Adipocyte (in vitro differentiated cells): ENCODE results near the gene ATP13A4.

Experiments
- DNase-seq: peaks from one replicate; pipeline ENCODE4 v3.0.0-alpha.2; 2015; ENCODE audit warnings: low read depth
- H3K27me3 ChIP-seq: replicated peaks from 2 replicates; pipeline ENCODE4 v1.7.0; 2013; ENCODE audit warnings: mild to moderate bottlenecking, low read length, moderate library complexity; ENCODE audit not compliant: control insufficient read depth, insufficient read depth
- H3K36me3 ChIP-seq: 2 replicates; pipeline ENCODE4 v1.7.0; 2013; ENCODE audit warnings: low read length, mild to moderate bottlenecking, moderate library complexity; ENCODE audit not compliant: control insufficient read depth, insufficient read depth, severe bottlenecking
- H3K4me1 ChIP-seq: 2 replicates; pipeline ENCODE4 v1.7.0; 2013; ENCODE audit warnings: mild to moderate bottlenecking, low read length, moderate library complexity; ENCODE audit not compliant: control insufficient read depth, insufficient read depth
- H3K4me3 ChIP-seq: 2 replicates; pipeline ENCODE4 v1.7.0; 2013; ENCODE audit warnings: mild to moderate bottlenecking, low read length, moderate library complexity
- H3K9ac ChIP-seq: 2 replicates; pipeline ENCODE4 v1.7.0; 2013; ENCODE audit warnings: mild to moderate bottlenecking, low read length, moderate library complexity
- H3K9me3 ChIP-seq: 2 replicates; pipeline ENCODE4 v1.7.0; 2013; ENCODE audit warnings: mild to moderate bottlenecking, low read length, moderate library complexity; ENCODE audit not compliant: control insufficient read depth

ATP13A4 gene

DNA sequence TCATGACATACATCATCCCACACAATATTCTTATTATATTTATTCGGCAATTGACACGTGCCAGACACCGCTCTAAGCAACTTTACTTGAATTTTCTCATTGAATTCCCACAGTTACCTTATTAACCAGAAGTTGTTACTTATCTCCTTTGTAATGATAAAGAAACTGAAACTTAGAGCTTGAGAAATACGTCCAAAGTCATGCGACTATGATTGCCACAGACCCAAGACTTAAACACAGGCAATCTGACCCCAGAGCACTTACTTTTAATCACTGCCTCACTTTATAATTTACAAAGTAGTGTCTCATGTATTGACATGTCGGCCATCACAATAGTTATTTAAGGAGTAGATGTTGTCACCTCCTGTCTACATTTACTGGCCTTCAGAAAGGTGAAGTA lies 64.7 kb downstream of the ATP13A4 start:
- no peak overlapping the region for H3K4me3 ChIP-seq
- no peaks in the 10 kb centered on the region for H3K27me3 ChIP-seq
- H3K4me1 ChIP-seq, result no peaks in the 10 kb centered on the region
- no peak for DNase-seq
- H3K9me3 ChIP-seq, result no peaks in the 10 kb centered on the region
- H3K36me3 ChIP-seq, result no peaks in the 10 kb centered on the region
- no peak overlapping the region for H3K9ac ChIP-seq

GRCh38 chr3:193488741-193489140 lies 66.0 kb downstream of the ATP13A4 start:
- H3K4me1 ChIP-seq, result no peaks in the 10 kb centered on the region
- no peak overlapping the region for H3K4me3 ChIP-seq
- H3K9me3 ChIP-seq, result no peaks in the 10 kb centered on the region
- H3K9ac ChIP-seq, result no peak overlapping the region
- H3K27me3 ChIP-seq, result no peaks in the 10 kb centered on the region
- no peak for DNase-seq
- no peaks in the 10 kb centered on the region for H3K36me3 ChIP-seq

DNA sequence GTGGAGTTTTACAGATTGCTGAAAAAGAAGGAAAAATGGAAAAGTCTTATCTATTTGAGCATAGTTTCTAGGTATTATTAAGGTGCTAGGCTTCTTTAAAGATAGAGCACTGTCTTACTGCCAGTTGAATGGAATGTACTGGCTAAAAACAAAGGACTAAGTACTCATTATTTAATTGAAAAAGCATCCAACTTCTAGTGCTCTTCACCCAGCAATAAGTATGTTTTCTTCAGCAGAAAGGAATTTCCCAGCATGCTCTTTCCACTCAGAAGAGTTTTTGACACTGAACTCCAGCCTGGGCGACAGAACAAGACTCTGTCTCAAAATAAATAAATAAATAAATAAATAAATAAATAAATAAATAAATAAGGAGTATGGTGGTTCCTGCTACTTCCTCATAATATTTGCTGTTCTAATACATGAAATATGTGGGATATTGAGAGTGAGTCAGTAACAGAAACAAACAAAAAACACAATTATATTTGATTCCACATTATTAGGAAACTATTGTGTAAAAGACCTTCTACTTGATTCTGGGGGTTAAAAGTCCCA lies 70.6 kb downstream of the ATP13A4 start:
- H3K36me3 ChIP-seq, result no peaks in the 10 kb centered on the region
- no peaks in the 10 kb centered on the region for H3K27me3 ChIP-seq
- no peak for DNase-seq
- H3K9me3 ChIP-seq, result no peaks in the 10 kb centered on the region
- H3K4me3 ChIP-seq, result no peak overlapping the region
- H3K4me1 ChIP-seq, result no peaks in the 10 kb centered on the region
- H3K9ac ChIP-seq, result no peak overlapping the region

DNA sequence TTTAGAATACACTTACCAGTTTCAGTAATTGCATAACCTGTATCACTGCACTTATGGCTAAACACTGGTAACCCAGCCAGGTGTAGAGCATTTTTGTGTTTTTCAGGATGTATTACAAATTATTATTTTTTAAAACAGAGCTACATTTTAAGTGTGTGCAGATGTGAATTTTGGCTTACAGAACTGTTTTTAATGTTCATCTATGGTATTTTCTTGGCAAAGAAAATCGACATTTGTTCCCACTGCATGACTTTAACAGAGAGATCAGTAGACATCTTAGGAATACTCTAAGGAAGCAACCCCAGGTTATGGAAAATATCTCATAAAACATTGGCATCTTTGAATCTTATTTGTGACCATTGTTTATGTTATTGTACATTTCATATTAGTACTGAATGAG lies 73.3 kb downstream of the ATP13A4 start:
- Histone ChIP-seq H3K4me3 (no peak overlapping the region), H3K9ac (no peak overlapping the region), H3K27me3 (no peaks in the 10 kb centered on the region), H3K4me1 (no peaks in the 10 kb centered on the region), H3K9me3 (no peaks in the 10 kb centered on the region), H3K36me3 (no peaks in the 10 kb centered on the region)
- no peak for DNase-seq

DNA sequence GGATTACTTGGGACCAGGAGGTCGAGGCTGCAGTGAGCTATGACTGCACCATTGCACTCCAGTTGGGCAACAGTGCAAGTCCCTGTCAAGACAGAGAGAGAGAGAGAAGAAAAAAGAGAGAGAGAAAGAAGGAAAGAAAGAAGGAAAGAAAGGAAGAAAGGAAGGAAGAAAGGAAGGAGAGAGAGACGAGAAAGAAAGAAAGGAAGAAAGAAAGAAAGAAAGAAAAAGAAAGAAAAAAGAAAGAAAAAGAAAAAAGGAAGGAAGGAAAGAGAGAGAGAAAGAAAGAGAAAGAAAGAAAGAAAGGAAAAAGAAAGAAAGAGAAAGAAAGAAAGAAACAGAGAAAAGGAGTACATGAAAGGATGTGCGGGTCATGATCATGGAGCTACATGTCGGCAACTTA lies 80.2 kb downstream of the ATP13A4 start:
- no peak for DNase-seq
- H3K27me3 ChIP-seq, result no peaks in the 10 kb centered on the region
- no peaks in the 10 kb centered on the region for H3K9me3 ChIP-seq
- H3K36me3 ChIP-seq, result no peaks in the 10 kb centered on the region
- no peak overlapping the region for H3K9ac ChIP-seq
- H3K4me1 ChIP-seq, result no peaks in the 10 kb centered on the region
- H3K4me3 ChIP-seq, result no peak overlapping the region

GRCh38 chr3:193470710-193471109 lies 84.0 kb downstream of the ATP13A4 start:
- Histone ChIP-seq H3K36me3 (no peaks in the 10 kb centered on the region), H3K9me3 (no peaks in the 10 kb centered on the region), H3K4me3 (no peak overlapping the region), H3K4me1 (no peaks in the 10 kb centered on the region), H3K27me3 (no peaks in the 10 kb centered on the region), H3K9ac (no peak overlapping the region)
- DNase-seq, result no peak

GRCh38 chr3:193465992-193466608 lies 88.6 kb downstream of the ATP13A4 start:
- Histone ChIP-seq H3K4me3 (no peak overlapping the region), H3K9me3 (no peaks in the 10 kb centered on the region), H3K36me3 (no peaks in the 10 kb centered on the region), H3K9ac (no peak overlapping the region), H3K4me1 (no peaks in the 10 kb centered on the region), H3K27me3 (no peaks in the 10 kb centered on the region)
- DNase-seq, result no peak

DNA sequence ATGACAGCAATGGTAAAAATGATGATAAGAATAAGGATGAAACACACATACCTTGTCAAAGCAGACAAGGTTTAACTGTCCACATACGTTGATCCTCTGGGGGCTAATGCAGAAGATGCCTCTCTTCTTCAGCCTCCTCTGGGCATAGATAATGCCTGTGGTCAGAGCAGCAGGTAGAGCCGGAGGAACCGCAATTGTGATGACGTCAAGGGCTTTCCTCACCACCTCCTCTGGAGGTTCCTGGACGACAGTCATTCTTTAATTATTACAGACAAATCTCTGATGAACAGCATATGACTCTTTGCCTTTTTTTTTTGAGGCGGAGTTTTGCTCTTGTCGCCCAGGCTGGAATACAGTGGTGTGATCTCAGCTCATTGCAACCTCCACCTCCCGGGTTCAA lies 89.8 kb downstream of the ATP13A4 start:
- H3K27me3 ChIP-seq, result no peaks in the 10 kb centered on the region
- H3K36me3 ChIP-seq, result no peaks in the 10 kb centered on the region

DNA sequence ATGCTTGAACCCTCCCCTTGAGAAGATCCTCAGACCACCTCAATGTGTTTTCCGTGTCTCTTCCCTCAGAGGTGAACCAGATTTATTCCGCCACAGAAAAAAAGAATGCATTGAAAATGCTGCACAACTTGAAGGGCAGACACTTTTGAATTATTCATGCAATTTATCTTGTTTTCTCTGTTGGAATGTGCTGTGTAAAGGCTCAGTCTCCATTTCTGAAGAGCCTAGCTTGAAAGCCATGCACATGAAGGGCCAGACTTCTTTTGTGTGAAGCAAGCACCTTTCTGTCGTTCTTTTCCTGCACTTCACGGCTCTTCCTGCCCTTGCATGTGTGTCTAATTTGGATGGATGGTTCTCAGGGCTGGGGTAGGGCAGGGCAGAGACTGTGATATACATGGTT lies 97.2 kb downstream of the ATP13A4 start:
- DNase-seq, result no peak

More for the DNA sequence above, 89.8 kb downstream of the ATP13A4 start:
- no peaks in the 10 kb centered on the region for H3K9me3 ChIP-seq
- DNase-seq, result no peak
- H3K4me1 ChIP-seq, result no peaks in the 10 kb centered on the region
- no peak overlapping the region for H3K4me3 ChIP-seq
- H3K9ac ChIP-seq, result no peak overlapping the region

DNA sequence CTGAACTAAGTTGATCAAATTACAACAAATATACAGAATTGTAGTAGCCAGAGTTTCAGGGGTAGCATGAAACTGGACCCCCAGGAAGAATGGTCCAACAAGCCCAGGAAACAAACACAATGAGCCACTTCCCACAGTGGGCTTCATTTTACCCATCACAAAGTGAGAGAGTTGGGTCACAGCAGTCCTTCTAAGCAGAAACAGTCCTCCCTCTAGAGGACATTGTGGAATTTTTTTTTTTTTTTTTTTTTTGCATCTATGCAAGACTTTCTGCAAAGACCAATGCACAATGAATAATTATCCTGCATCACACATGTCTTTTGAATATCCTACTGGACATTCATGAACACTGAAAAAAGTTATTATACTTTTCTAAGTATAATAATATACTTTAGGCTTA lies 102.4 kb downstream of the ATP13A4 start:
- no peak overlapping the region for H3K9ac ChIP-seq
- DNase-seq, result peak; percentile 16
- H3K27me3 ChIP-seq, result no peaks in the 10 kb centered on the region
- no peak overlapping the region for H3K4me3 ChIP-seq
- H3K36me3 ChIP-seq, result no peaks in the 10 kb centered on the region
- no peaks in the 10 kb centered on the region for H3K9me3 ChIP-seq
- no peaks in the 10 kb centered on the region for H3K4me1 ChIP-seq

More for the DNA sequence above, 97.2 kb downstream of the ATP13A4 start:
- Histone ChIP-seq H3K9ac (no peak overlapping the region), H3K4me3 (no peak overlapping the region), H3K36me3 (no peaks in the 10 kb centered on the region), H3K4me1 (no peaks in the 10 kb centered on the region), H3K27me3 (no peaks in the 10 kb centered on the region), H3K9me3 (no peaks in the 10 kb centered on the region)

GRCh38 chr3:193451902-193452301 lies 102.8 kb downstream of the ATP13A4 start:
- no peak overlapping the region for H3K9ac ChIP-seq
- no peak overlapping the region for H3K4me3 ChIP-seq
- H3K9me3 ChIP-seq, result no peaks in the 10 kb centered on the region
- no peaks in the 10 kb centered on the region for H3K27me3 ChIP-seq
- H3K36me3 ChIP-seq, result no peaks in the 10 kb centered on the region
- no peak for DNase-seq
- no peaks in the 10 kb centered on the region for H3K4me1 ChIP-seq
